NCI-H2029 (cell line): ENCODE data around the gene NLGN1.
"Not testable (repeated sequence)": the region's sequence is repeated elsewhere in the genome, so short reads cannot be mapped to it uniquely, and the experiment has no call there.

ENCODE experiments used
- DNase-seq: peaks from one replicate; lab custom pipeline; 2025; lab: John Stamatoyannopoulos, UW

NLGN1 gene

DNA sequence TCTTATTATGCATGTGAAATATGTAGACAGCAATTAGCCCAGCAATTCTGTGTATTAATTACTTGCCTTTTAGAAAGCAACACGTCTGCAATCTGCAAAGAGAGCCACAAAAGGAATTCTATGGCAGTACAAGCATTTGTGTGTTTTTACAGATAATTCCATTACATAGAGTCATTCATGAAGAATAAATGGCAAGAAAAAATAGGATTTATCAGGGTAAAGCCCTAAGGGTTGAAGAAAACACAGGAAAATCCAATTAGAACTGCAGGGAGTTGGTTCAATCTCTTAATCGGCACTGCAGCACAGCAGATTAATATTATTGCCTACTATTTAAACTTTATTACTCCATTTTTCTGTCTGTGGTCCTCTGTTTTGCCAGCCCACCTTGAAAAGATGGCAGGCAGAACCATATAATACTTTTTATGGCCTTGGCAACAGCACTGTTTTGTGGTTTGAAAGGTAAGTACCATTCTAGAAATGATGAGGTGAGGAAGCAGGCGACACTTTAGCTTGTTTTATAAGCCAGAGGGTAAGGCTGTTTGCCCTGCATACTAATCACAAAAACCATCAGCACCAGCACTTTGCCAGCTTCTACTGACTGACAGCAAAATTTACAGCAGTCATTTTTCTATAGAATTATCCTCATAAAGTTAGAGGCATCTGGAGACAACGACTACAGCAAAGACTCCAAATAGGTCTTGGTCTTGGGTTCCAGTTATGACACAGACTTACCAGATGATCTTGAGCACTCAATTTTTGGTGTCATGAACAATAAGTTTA, 823.4 kb downstream of the NLGN1 start:
- DNase-seq: no peak

DNA sequence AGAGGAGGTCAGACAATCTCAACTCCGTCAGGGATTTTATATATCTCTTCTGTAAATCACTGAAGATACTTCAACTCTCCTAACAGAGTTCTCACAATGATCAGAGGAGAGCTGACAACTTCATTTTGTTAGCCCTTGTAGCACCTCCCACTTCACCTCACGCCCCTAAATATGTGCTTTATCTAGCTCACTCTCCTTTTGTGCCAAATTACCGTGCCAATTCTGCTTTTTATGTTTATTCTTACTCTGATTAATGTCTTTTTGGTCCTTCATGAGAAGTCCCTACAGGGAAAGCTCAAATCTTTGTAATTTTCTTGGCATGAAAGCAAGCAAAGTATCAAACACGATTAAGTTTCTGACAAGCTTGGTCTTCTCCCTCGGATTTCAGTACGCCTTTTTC, 825.5 kb downstream of the NLGN1 start:
- DNase-seq: no peak

GRCh38 chr3:174223626-174224025, 826.1 kb downstream of the NLGN1 start:
- no peak for DNase-seq

DNA sequence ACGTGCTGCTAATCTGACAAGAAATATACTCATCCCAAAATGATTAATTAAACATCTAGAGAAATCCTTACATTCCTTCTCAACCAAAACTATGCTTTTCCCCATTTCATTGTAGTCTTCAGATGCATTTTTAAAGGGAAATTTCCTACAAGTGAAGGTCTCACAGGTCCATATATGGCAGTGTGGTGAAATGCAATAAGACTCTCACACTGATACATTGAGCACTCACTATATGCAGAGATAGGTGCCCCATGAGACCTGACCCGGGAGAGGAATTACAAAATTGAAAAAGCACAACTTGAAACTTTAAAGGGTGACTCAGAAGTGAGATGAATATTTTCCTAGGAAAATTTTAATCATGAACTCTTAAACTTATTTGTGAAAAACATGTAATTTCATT, 832.4 kb downstream of the NLGN1 start:
- DNase-seq: no peak

DNA sequence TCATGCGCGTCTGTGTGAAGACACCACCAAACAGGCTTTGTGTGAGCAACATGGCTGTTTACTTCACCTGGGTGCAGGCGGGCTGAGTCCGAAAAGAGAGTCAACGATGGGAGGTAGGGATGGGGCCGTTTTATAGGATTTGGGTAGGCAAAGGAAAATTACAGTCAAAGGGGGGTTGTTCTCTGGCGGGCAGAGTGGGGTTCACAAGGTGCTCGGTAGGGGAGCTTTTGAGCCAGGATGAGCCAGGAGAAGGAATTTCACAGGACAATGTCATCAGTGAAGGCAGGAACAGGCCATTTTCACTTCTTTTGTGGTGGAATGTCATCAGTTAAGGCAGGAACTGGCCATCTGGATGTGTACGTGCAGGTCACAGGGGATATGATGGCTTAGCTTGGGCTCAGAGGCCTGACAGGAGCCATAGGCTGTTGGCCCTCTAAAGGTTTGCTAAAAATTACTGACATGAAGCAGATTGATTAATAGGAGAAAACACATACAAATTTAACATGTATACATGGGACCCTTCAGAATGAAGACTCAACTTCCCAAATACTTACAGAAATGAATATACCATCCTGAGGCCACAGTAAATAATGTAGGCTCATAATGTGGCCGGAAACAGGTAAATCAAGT, 834.6 kb downstream of the NLGN1 start:
- not testable (repeated sequence) for DNase-seq

DNA sequence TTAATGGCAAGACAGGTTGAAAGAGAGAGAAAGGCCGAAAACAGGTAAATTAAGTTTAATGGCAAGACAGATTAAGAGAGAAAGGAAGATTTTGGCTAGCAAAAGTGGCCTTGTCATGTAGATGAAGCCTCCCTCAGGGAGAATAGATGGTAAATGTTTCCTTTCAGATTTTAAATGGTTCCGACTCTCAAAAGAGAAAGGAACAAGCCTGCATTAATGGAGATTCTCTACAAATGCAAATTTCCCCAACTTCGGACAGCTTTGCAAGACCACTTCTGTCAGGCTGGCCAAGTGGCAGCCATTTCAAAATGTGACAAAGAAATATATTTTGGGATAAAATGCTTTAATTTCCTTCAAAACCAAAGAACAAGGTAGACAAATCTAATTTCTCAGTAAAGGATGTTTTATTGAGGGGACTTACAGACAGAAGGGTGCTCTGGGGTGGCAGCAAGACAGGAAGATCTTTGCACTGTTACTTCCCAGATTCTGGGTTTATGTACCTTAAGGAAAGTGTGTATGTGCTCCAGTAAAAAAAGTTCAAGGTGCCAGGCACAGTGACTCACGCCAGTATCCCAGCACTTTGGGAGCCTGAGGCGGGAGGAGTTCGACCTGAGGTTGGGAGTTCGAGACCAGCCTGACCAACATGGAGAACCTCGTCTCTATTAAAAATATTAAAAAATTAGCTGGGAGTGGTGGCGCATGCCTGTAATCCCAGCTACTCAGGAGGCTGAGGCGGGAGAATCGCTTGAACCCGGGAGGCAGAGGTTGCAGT, 835.3 kb downstream of the NLGN1 start:
- no peak for DNase-seq

DNA sequence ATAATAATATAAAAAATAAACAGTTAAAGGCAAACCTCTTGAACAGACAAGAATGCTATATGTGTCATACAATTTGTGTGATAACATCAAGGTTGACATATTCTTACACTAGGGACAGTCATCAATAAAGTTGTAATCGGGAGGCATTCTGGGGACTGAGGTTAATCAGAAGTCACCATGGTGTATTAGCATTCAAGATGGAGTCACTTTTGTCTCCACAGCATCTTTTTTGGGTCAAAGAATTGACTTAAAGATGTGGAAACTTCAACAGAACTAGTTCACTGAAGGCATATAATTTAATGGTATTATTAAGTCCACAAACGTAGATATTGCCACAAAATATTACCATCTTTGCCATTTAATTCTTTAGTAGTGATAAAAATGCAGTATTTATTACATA, 836.0 kb downstream of the NLGN1 start:
- no peak for DNase-seq

DNA sequence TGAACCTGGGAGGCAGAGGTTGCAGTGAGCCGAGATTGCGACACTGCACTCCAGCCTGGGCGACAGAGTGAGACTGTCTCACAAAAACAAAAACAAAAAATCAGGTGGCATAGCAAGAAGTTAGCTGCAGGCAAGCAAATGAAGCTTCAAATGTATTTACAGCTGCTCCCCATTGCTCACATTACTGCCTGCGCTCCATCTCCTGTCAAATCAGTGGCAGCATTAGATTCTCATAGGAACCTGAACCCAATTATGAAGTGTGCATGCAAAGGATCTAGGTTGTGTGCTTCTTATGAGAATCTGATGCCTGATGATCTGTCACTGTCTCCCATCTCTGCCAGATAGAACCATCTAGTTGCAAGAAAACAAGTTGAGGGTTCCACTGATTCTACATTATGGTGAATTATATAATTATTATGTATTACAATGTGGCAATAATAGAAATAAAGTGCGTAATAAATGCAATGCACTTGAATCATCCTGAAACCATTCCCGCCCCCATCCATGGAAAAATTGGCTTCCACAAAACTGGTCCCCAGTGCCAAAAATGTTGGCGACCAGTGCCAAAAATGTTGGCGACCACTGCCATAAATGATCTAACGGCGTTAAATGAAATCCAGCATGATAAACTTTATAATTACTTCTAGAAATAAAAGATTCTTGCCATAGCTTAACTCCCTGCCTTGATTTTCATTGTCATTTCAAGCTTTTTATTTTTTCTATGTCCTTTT, 844.9 kb downstream of the NLGN1 start:
- DNase-seq: no peak

GRCh38 chr3:174243171-174243570, 845.6 kb downstream of the NLGN1 start:
- DNase-seq: no peak

DNA sequence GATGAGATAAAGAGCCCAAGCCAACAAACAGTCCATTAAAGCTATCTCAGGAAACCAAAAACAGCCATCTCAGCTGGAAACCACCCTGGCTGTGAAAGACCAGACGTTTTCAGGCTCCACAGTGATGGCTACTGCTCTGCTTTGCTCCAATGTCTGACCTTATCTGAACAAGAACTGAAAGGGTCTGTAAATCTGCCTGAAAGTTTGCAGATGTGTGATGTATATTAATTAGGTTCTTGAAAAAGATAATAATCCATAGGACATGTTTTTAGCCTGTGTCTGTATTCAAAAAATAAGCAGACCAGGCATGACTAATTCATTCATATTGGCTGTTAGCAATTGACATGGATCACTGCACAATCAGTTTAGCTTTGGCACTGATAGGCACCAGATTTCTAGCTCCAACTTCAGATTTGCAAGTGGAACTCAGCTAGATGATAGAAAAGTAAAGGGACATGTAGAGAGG, 850.2 kb downstream of the NLGN1 start:
- no peak for DNase-seq

DNA sequence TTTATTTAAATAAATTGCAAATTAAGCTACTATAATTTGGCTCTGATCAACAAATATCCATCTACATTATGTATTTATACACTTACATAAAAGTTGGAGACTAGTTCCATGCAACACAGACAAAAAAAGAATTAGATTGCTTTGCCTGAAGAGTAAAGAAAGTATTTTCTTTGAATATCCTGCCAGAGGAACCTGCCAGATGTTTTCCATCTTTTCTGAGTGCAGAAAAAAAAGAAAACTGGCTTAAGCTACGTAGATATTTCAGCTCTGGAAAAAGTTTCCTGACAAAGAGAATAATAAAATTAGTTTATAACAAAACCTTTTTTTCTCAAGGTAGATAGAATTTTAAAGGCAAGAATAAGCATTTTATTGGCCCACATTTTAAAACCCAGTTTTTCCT, 854.1 kb downstream of the NLGN1 start:
- DNase-seq: no peak

DNA sequence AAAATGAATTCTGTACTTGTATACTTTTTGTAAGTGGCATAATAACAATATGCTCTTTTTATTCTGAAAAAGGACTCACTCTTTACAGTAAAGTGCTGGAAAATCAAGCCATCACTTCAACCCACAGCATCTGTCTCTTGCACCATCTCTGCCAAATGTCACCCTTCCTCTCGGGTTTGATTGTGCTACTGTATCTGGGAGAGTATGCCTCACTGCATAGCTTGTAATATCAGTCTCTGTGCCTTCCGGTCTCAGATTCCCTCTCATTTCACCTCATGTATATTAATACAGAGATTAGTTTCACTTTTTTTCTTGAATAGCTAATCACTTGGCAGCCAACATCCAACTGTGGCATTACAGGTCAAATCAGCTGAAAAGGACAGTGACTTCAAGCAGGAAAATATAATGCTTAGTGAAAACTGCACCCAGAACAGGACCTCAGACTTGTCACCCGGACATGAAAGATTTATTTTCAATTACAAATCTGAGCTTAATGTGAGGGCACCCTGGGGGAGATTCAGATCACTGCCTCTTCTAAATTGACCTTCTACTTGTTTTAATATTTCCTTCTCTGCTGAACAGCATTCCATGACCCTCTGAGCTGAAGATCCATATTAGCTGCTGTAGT, 855.8 kb downstream of the NLGN1 start:
- DNase-seq: no peak

GRCh38 chr3:174253940-174254339, 856.4 kb downstream of the NLGN1 start:
- DNase-seq: no peak

- DNase-seq: no peak
Observed at GRCh38 chr3:174255454-174255853, 857.9 kb downstream of the NLGN1 start.

DNA sequence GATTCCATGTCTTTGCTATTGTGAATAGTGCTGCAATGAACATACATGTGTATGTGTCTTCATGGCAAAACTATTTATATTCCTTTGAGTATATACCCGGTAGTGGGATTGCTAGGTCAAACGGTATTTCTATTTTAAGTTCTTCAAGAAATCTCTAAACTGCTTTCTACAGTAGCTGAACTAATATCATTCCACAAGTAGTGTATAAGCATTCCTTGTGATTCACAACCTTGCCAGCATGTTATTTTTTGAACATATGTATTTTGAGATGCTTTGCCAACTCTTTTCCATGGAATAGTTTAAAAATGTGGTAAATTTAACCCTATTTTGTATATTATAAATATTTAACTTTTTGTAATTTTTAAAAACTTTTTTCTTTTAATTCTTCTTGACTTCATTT, 868.9 kb downstream of the NLGN1 start:
- DNase-seq: no peak

GRCh38 chr3:174268061-174268460, 870.5 kb downstream of the NLGN1 start:
- DNase-seq: no peak

GRCh38 chr3:174268586-174268985, 871.0 kb downstream of the NLGN1 start:
- no peak for DNase-seq

GRCh38 chr3:174270841-174271240, 873.3 kb downstream of the NLGN1 start:
- no peak for DNase-seq

- DNase-seq: no peak
Observed at GRCh38 chr3:174275336-174275735, 877.8 kb downstream of the NLGN1 start.

- DNase-seq: no peak
Observed at GRCh38 chr3:174276826-174277225, 879.3 kb downstream of the NLGN1 start.

- no peak for DNase-seq
Observed at GRCh38 chr3:174278094-174278493, 880.5 kb downstream of the NLGN1 start.

- DNase-seq: no peak
Observed at GRCh38 chr3:174280186-174280585, 882.6 kb downstream of the NLGN1 start.
